Transverse colon (tissue), 4 donors: ENCODE measurements around the gene FRMPD4. TPM values are rescaled to one million over a fixed set of nuclear protein-coding genes. Genes with fewer than 3 reads are reported as not detected.
A peak's percentile ranks its signal among the peaks of the same experiment; 100 is the strongest.

Experiments used
- DNase-seq: peaks from one replicate; pipeline ENCODE4 v3.0.0-alpha.2; 2019
- H3K27ac ChIP-seq, 4 donors: fragments of 200-600 bp; sonication (generic); 2 replicates each; pipeline ENCODE4 v1.5.1; 2016 to 2018; ENCODE audit warnings: inconsistent platforms in 4 of 4
- H3K27me3 ChIP-seq: fragments of 200-600 bp; sonication (generic); 2 replicates; pipeline ENCODE4 v1.5.1; 2017; ENCODE audit warnings: inconsistent platforms
- H3K36me3 ChIP-seq, 4 donors: fragments of 200-600 bp; sonication (generic); 2 replicates each; pipeline ENCODE4 v1.5.1; 2017 to 2019; ENCODE audit warnings: inconsistent platforms in 4 of 4
- H3K4me1 ChIP-seq, 4 donors: fragments of 200-600 bp; sonication (generic); 2 replicates each; pipeline ENCODE4 v1.5.1; 2017 to 2020; ENCODE audit warnings: inconsistent platforms in 4 of 4
- H3K4me3 ChIP-seq, 4 donors: fragments of 200-600 bp; sonication (generic); 1 replicate in 1 of 4; 2 replicates in 3 of 4; pipeline versions ENCODE4 v1.5.1 to v1.6.1; 2017 to 2019; ENCODE audit warnings: inconsistent platforms in 4 of 4
- H3K9me3 ChIP-seq, 2 donors: fragments of 200-600 bp; sonication (generic); 2 replicates each; pipeline ENCODE4 v1.5.1; 2017 to 2019; ENCODE audit warnings: inconsistent platforms in 2 of 2
- EP300 ChIP-seq: sonication (generic); formaldehyde crosslinking; IDR thresholded peaks from one replicate; pipeline ENCODE4 v1.6.1; 2017; ENCODE audit warnings: antibody characterized with exemption, low read depth
- POLR2A ChIP-seq: fragments of 450-650 bp; IDR thresholded peaks from one replicate; pipeline ENCODE4 v1.6.1; 2016; ENCODE audit warnings: antibody characterized with exemption, mild to moderate bottlenecking, moderate library complexity
- POLR2AphosphoS5 ChIP-seq, 3 donors: sonication (generic); formaldehyde crosslinking; IDR thresholded peaks; one replicate each; pipeline ENCODE4 v1.6.1; 2016; ENCODE audit warnings: antibody characterized with exemption in 3 of 3
- WGBS, 2 donors: methylation state at CpG; one replicate each; pipeline ENCODE4 v1.1.5; 2018; ENCODE audit warnings: low coverage in 1 of 2; 5-methylcytosine and 5-hydroxymethylcytosine counted together
- in situ Hi-C, 4 donors: fragments of 200-750 bp; cut with MboI; loops; one replicate each; pipeline versions ENCODE4 v1.15.0 to v1.15.1; 2017; ENCODE audit warnings: low sequenced_read_pairs in 3 of 4, low pct_ligation_motif_present in 1 of 4, low pct_unique_long_range_greater_than_20kb in 1 of 4
- intact Hi-C: fragments of 100-400 bp; cut with DNase I; formaldehyde crosslinking; loops from one replicate; pipeline ENCODE4 v1.15.1; 2023; ENCODE audit warnings: low total_unique reads
- total RNA-seq, 4 donors: library from RNA; depleted of rRNA; stranded (reverse); fragments of >200 nt; gene quantifications; one replicate each; pipeline ENCODE4 v1.1.0, GENCODE V29; 2016
- TF ChIP-seq, protein P1 (sequence below), 5 experiments: fragments of 200-600 bp in 3 of 5; fragments of 450-650 bp in 2 of 5; sonication (generic) in 3 of 5; IDR thresholded peaks; 1 replicate in 2 of 5; 2 replicates in 3 of 5; pipeline ENCODE4 v1.5.1; 2016 to 2017; ENCODE audit warnings: antibody characterized with exemption in 5 of 5, inconsistent platforms in 3 of 5, mild to moderate bottlenecking in 2 of 5, moderate library complexity in 1 of 5

The FRMPD4 gene
- 1 to 10 TPM in 1 of 4 donors, under 1 TPM in 2, not detected in 1; 0.79 to 1.5 (median 0.82) TPM for total RNA-seq

DNA sequence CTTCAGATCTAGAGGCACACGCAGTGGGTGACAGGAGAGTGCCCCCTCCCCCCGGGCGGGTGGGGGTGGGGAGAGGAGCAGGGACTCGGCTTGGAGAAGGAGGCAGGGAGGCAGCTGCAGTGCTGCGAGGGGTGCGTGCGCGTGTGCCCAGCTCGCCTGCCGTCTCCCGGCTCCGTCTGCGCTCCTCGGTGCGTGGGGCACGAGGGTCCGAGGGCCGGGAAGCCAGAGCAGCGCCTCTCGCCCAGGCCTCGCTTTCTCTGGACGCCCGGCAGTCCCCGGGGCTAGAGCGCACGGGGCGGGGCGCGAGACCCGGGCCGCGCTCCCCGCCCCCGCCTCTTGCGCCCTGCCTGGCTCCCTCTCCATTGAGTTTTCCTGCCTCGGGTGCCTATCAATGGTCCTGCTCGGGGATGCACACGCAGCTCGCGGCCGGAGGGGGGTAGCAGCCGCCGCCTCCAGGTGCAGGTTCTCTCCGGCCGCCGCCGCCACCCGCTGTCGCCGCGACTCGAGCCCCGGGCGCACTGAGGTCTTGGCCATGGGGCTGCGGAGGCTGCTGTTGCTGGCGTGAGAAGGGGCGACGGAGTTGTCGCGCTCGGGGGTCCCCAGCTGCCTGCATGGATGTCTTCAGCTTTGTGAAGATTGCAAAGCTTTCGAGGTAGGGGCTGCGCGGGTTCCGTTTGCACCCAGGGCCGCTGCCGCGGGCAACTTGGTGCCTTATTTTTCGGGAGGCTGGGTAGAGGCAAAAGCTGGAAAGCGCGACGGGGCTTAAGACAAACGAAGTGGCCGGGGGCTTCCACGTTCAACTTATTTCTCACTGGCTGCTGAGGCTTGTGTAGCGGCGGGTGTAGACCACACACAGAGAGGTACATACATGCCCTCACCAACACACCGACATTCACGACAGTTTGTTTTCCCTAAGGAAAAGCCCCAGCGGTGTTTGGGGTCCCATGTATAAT, at the start of gene FRMPD4:
TSS of gene FRMPD4 (plus strand) at position 113 of the 953 bp plus-strand sequence. CDS start at position 612, 499 bp downstream.
- in situ Hi-C loops (no loop called here), intact Hi-C loops (loop anchor here (2.0 kb wide), 1 partner anchor 308 kb away; no protein-coding TSS in a partner anchor)
- Histone ChIP-seq H3K36me3 (no peaks in the 10 kb centered on the region), H3K9me3 (no peaks in the 10 kb centered on the region), H3K27me3 (no peaks in the 10 kb centered on the region), H3K27ac (peak within 1 kb of the TSS in 1 of 4 donors; percentile 11), H3K4me3 (peak within 1 kb of the TSS in 3 of 4 donors; percentile 9 to 39 (median 22)), H3K4me1 (no peaks in the 10 kb centered on the region)
- TF ChIP-seq POLR2AphosphoS5 (IDR thresholded peaks at IDR 0.05): no peak
- TF ChIP-seq, protein P1, sequence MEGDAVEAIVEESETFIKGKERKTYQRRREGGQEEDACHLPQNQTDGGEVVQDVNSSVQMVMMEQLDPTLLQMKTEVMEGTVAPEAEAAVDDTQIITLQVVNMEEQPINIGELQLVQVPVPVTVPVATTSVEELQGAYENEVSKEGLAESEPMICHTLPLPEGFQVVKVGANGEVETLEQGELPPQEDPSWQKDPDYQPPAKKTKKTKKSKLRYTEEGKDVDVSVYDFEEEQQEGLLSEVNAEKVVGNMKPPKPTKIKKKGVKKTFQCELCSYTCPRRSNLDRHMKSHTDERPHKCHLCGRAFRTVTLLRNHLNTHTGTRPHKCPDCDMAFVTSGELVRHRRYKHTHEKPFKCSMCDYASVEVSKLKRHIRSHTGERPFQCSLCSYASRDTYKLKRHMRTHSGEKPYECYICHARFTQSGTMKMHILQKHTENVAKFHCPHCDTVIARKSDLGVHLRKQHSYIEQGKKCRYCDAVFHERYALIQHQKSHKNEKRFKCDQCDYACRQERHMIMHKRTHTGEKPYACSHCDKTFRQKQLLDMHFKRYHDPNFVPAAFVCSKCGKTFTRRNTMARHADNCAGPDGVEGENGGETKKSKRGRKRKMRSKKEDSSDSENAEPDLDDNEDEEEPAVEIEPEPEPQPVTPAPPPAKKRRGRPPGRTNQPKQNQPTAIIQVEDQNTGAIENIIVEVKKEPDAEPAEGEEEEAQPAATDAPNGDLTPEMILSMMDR (IDR thresholded peaks at IDR 0.05): peak in 1 of 5 experiments; percentile 10
- DNase-seq: no peak
- WGBS, 2 donors: 47% methylated on average over 35 of the region's 80 CpGs; no CpG with 5 or more reads in 1 of the 2 donors

DNA sequence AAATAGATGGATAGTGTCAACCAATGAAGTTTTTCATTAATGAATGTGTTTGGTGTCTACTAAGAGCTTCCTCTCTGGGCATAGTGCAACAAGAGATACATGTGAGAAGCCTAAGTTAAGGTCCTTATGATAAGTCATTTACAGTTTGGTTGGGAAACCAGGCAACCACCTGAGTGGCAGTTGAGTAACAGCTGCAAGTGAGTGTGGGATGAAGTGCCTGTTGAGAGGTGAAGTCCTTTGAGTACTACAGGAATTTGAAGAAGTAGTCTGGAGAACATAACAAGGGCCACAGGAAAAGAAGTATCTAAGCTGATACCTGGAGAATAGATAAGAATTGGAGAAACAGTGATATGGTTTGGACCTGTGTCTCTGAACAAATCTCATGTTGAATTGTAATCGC, 48.5 kb upstream of the FRMPD4 start:
- H3K4me3 ChIP-seq: no peak overlapping the region
- no peaks in the 10 kb centered on the region for H3K27me3 ChIP-seq
- H3K27ac ChIP-seq: no peak overlapping the region
- H3K36me3 ChIP-seq: no peaks in the 10 kb centered on the region
- TF ChIP-seq, protein P1 (IDR thresholded peaks at IDR 0.05): no peak
- TF ChIP-seq POLR2A (no peak), EP300 (no peak), POLR2AphosphoS5 (IDR thresholded peaks at IDR 0.05) (no peak)
- intact Hi-C loops: loop anchor here (10.0 kb wide), 1 partner anchor 615 kb away; no protein-coding TSS in a partner anchor
- in situ Hi-C loops: no loop called here
- H3K4me1 ChIP-seq: no peaks in the 10 kb centered on the region
- WGBS, 2 donors: 80% methylated on average over 1 of the region's 1 CpG; no CpG with 5 or more reads in 1 of the 2 donors
- DNase-seq: no peak
- no peaks in the 10 kb centered on the region for H3K9me3 ChIP-seq

DNA sequence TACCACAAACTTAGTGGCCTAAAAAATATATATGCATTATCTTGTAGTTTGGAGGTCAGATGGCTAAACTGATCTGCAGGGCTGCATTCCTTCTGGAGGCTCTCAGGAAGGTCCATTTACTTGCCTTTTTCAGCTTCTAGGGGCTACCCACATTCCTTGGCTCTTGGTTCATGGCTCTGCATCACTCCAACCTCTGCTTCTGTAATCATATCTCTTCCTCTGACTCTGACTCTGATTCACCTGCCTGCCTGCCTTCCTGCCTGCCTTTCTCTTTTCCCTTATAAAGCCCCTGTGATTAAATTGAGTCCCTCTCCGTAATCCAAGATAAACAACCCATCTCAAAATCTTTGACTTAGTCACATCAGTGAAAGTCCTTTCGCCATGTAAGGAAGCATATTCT, 25.0 kb upstream of the FRMPD4 start:
- Histone ChIP-seq H3K4me3 (no peak overlapping the region), H3K27me3 (no peaks in the 10 kb centered on the region), H3K4me1 (no peaks in the 10 kb centered on the region), H3K36me3 (no peaks in the 10 kb centered on the region), H3K27ac (no peak overlapping the region), H3K9me3 (no peaks in the 10 kb centered on the region)
- no peak for DNase-seq
- 60 to 77% methylated on average over 1 to 2 of the region's 2 CpGs for WGBS, 2 donors
- intact Hi-C loops: no loop called here
- no peak for TF ChIP-seq EP300
- no peak for TF ChIP-seq POLR2AphosphoS5 (IDR thresholded peaks at IDR 0.05)
- no peak for TF ChIP-seq POLR2A
- in situ Hi-C loops: no loop called here

DNA sequence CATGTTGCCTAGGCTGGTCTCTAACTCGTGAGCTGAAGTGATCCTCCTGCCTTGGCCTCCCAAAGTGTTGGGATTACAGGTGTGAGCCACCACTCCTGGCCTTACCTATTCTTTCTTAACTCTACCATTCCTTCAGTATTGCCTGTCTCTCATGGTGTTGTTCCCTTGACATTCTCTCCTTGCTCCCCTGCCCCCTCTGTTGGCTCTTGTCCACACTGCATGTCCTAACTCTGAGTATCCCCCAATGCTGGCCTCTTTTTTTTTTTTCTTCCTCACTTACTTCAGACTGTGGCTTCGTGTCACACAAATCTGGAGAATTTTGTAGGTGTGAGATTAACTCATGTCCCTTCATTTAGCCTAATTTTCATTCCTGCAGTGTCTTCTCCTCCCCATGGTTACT, 22.9 kb upstream of the FRMPD4 start:
- intact Hi-C loops (no loop called here), in situ Hi-C loops (no loop called here)
- Histone ChIP-seq H3K4me3 (no peak overlapping the region), H3K27me3 (no peaks in the 10 kb centered on the region), H3K4me1 (no peaks in the 10 kb centered on the region), H3K36me3 (no peaks in the 10 kb centered on the region), H3K27ac (no peak overlapping the region), H3K9me3 (no peaks in the 10 kb centered on the region)
- TF ChIP-seq POLR2A (no peak), EP300 (no peak), POLR2AphosphoS5 (IDR thresholded peaks at IDR 0.05) (no peak)
- TF ChIP-seq, protein P1 (IDR thresholded peaks at IDR 0.05): no peak
- no peak for DNase-seq
- 26 to 40% methylated on average over 1 to 2 of the region's 2 CpGs for WGBS, 2 donors
